GM20000 (cell line): Measurements from ENCODE around the gene ZNF107.

ENCODE experiments used
- DNase-seq: peaks from one replicate; pipeline ENCODE4 v3.0.0; 2012; ENCODE audit warnings: low spot score
- CTCF ChIP-seq: IDR thresholded peaks from 2 replicates; pipeline ENCODE4 v1.5.1; 2012; ENCODE audit warnings: mild to moderate bottlenecking, control low read depth; ENCODE audit errors: extremely low read depth, missing control alignments

Gene ZNF107

GRCh38 chr7:64666663-64667050 lies 724 bp downstream of the ZNF107 start:
- no peak for DNase-seq
- no peak for TF ChIP-seq CTCF

GRCh38 chr7:64667311-64667710 lies 1.4 kb downstream of the ZNF107 start:
- no peak for DNase-seq
- TF ChIP-seq CTCF: no peak

GRCh38 chr7:64672414-64672813 lies 6.5 kb downstream of the ZNF107 start:
- TF ChIP-seq CTCF: no peak
- no peak for DNase-seq

GRCh38 chr7:64685091-64685490 lies 19.2 kb downstream of the ZNF107 start:
- TF ChIP-seq CTCF: no peak
- no peak for DNase-seq

- DNase-seq: no peak
- no peak for TF ChIP-seq CTCF
Observed at GRCh38 chr7:64685741-64686140, 19.8 kb downstream of the ZNF107 start.

- DNase-seq: no peak
- TF ChIP-seq CTCF: no peak
Observed at GRCh38 chr7:64686493-64687184, 20.7 kb downstream of the ZNF107 start.

- TF ChIP-seq CTCF: no peak
- DNase-seq: no peak
Observed at GRCh38 chr7:64687249-64687648, 21.3 kb downstream of the ZNF107 start.
